ENCODE measurements around the gene CACNA1F. TPM values are rescaled to one million over a fixed set of nuclear protein-coding genes. Genes with fewer than 3 reads are reported as not detected.

CACNA1F gene
- polyA plus RNA-seq, 4 donors: 0.11 to 0.33 (median 0.22) TPM

DNA sequence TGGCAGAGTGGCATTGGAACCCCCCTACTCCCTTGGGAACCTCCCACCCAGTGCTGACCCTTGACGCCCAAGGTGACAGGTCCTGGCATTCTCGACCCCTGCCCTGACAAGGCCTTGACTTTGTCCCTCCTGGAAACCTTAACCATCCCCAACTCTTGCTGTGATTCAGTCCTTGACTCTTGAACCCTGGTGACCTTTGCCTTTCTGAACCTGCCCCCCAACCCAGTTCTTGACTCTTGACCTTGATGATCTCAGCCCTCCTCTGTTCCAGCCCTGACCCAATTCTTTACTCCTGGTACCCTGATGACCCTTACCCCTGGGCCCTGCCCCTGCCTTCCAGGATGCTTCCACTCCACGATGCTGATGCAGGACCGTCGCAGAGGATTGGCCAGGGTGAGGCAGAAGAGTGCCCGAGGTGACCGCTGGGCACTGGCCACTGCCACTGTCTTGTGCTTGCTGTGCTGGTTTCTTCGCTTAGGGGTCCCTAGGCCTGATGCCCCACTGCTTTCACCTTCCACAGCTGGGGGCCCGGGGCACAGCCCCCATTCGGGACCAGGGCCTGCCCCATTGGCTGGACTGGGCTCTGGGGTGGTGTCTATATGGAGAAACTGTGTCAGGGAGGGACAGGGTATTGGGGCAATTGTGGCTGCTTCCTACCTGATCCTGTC, 1.7 kb downstream of the CACNA1F start:
- DNase-seq (ENCODE audit: low read depth in 4 of 4, low spot score in 2 of 4): no peak

DNA sequence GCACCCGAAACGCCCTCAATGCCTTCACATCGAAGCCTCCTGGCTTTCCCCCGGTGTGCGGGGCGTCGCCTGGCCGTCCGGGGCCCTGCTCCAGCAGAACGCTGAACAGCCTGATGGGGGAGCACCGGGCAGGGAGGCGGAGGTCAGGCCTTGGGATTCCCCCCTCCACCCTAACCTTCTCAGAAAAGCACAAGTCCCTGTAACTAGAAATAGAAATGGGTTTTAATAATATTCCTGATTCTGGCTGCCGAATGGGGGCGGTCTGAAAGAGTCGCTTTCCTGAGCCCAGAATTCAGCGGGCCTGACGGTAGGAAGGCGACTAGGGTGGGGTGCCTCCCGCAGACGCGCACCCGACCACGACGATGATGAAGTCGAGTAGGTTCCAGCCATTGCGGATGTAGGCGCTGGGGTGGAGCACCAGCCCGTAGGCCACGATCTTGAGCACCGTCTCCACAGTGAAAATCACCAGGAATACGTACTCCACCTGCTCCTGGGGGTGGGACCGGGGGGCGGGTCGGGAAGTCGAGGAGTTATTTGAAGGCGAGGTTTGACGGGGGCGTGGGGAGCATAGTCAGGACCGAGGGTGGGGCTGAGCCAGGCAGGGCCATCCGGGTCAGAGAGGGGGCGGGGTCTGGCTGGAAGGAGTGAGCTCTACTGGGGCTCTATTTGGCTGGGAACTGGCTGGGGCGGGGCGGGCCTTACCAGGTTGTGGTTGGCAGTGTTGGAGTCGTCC, 2.5 kb downstream of the CACNA1F start:
- no peak for DNase-seq (ENCODE audit: low read depth in 4 of 4, low spot score in 2 of 4)

DNA sequence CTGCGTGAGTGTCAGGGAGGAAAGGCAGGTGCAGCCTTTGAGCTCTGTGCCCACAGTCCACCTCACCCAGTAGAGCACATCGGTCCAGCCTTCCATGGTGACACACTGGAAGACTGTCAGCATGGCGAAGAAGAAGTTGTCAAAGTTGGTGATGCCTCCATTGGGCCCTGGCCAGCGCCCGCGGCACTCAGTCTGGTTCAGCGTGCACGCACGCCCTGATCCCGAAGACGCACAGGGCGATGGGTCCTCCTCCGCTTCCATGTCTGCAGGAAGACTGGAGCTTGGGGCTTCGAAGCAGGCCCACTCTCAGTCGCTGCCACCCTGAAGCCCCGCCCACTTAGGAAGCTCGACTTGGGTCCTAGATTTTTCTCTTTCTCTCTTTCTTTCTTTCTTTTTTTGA, 5.0 kb downstream of the CACNA1F start:
- no peak for DNase-seq (ENCODE audit: low read depth in 4 of 4, low spot score in 2 of 4)

DNA sequence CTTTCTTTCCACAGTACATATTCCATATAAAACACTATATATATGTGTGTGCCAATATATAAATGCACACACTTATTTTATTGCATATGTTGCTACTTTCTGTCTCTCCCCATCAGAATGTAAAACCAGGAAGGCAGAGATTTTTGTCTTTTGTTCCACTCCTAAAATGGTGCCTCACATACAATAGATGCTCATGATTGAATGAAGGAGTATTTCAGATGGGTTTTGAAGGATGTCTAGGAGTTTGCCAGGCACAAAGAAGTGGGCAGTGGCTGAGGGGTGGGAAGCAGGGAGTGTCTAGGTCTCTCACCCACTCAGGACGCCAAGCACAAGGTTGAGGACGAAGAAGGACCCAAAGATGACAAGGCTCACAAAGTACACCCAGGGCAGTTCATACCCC, 5.4 kb downstream of the CACNA1F start:
- no peak for DNase-seq (ENCODE audit: low read depth in 4 of 4, low spot score in 2 of 4)

DNA sequence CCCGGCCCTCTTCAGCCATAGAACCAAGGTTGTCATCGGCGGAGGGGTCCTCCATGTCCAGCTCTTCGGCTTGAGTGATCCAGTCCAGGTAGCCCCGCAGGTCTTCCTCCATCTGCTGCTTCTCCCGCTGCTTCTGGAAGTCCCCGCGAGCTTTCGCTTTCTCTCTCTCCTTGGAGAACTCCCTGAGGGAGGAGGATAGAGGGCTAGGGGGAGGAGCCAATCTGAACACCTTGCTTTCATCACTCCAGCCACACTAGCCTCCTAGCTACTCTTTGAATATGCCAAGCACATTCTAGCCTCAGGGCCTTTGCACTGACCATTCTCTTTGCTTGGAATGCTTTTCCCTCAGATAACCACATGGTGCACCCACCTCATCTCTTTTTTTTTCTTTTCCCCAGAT, 6.2 kb downstream of the CACNA1F start:
- no peak for DNase-seq (ENCODE audit: low read depth in 4 of 4, low spot score in 2 of 4)

DNA sequence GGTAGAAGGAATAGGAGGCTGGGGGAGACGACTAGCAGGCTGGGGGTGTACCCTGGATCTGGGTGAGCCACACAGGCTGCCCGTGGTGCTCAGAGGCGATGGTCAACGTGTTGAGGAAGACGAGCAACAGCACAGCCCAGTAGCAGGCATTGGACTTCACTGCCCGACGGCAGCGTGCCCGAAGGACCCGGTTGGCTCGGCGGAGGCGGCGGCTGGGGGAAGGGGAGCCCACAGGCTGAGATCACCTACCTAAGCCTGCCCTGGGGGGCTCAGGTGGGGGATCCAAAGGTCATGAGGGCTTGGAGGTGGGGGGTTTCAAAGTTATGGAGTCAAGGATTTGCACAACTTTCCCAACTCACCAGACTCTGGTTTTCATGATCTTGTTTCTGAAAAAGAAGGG, 7.3 kb downstream of the CACNA1F start:
- no peak for DNase-seq (ENCODE audit: low read depth in 4 of 4, low spot score in 2 of 4)

DNA sequence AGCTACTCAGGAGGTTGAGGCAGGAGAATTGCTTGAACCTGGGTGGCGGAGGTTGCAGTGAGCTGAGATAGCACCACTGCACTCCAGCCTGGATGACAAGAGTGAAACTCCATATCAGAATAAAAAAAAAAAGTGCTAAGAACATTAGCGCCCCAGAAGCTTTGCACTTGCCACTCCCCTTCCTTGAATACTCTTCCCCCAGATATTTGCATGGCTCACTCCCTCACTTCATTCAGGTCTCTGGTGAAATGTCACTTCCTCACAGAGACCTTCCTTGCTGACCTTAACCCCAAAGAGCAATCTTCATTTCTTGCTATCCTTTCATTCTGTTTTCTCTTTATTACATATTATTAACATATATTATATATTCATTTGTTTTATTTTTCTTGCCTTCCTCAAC, 11.3 kb downstream of the CACNA1F start:
- no peak for DNase-seq (ENCODE audit: low read depth in 4 of 4, low spot score in 2 of 4)

DNA sequence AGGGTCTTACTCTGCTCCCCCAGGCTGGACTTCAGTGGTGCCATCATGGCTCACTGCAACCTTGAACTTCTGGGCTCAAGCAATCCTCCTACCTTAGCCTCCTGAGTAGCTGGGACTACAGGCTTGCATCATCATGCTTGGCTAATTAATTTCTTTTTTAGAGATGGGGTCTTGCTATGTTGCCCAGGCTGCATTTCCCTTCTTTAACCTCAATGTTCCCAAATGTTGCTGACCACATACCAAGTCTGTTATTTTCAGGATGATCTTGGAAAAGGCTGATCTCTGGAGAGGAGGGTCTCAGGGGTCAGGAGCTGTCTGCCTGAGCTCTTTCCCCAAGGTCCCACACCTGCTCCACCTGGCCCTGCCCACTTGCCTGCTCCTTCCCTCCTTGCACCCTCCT, 13.0 kb downstream of the CACNA1F start:
- no peak for DNase-seq (ENCODE audit: low read depth in 4 of 4, low spot score in 2 of 4)

DNA sequence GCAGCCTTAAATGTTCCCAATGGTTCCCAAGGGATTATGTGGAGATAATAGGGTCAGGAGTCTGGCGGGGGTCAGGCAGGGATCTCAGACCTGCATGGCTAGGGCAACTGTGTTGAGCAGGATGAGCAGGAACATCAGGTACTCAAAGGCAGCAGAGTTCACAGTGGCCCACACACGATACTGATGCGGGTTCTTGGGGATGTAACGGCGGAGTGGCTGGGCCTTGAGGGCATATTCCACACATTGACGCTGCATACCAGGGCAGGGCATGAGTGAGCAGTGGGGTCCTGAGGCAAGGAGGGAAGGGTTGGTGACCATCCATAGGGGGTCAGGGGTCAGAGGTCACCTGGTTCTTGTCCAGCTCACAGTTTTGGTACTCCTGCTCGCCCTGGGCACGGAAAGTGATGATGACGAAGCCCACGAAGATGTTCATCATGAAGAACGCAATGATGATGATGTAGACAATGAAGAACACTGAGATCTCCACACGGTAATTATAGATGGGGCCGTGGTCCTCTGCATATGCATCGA, 18.1 kb downstream of the CACNA1F start:
- DNase-seq (ENCODE audit: low read depth in 4 of 4, low spot score in 2 of 4): no peak

DNA sequence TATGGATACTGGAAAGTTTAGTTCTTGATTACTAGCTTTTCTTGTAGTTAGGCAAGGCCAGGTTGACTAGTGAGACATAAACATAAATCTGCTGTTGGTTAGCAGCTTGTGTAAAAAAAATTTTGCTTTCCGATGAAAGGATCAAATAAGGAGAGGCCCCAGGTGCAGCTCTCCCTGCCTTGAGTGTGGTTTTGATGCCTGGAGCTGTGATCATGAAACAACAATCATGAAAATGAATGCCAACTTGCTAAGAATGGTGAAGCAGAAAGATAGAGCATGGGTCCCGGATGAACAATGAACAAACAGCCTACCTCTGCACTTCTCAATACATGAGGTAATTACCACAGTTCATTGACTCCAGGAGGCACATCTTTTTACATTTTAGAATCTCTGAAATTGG, 18.7 kb downstream of the CACNA1F start:
- DNase-seq (ENCODE audit: low read depth in 4 of 4, low spot score in 2 of 4): no peak

DNA sequence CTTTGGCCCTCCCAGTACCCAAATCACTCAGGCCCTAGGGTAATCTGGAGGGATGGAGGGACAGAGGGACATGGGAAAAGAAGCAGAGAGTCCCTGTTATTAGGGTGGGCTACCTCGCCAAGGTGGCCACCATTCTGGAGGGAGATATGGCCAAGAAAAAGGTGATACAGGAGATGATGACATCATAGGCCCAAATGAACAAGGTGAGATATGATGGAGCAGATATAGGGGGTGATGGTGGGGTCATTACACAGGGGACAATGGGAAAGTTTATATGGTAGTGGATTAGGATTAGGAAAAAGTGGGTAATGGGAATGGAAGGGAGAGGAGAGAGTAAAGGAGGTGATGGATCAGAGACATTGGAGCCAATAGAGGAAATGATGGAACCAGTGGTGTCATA, 20.3 kb downstream of the CACNA1F start:
- no peak for DNase-seq (ENCODE audit: low read depth in 4 of 4, low spot score in 2 of 4)

DNA sequence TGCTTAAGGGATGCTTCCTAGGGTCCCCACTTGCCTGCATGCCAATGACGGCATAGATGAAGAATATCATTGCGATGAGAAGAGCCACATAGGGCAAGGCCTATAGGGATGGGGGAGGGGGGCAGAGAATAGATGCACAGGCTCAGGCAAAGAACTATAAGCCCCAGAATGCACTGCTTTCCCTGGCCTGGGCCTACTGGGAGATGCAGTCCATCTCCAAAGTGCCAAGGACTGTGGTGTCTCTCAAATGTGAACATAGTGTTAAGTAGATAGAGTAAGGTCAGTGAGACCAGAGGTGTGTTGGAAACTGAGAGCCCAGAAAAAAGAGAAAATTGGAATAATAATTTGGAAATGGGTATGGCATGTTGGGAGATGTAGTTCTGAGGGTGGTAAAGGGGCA, 20.9 kb downstream of the CACNA1F start:
- DNase-seq (ENCODE audit: low read depth in 4 of 4, low spot score in 2 of 4): no peak

DNA sequence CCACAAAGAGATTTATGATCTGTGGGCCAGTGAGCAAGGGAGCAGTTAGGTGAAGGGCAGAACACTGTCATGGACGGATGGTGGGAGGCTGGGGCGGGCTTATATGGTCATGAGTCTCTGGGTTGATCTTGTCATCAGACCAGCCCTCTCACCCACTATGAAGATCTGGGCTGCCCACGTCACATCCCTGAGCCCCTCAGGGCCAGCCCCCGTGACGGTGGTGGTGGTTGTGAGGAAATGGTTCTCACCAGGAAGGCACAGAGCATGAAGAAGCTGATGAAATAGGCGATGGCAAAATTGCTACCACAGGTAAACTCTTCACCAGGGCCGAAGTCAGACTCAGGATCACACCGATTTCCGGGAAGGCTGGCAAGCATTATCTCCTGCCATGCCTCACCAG, 22.1 kb downstream of the CACNA1F start:
- no peak for DNase-seq (ENCODE audit: low read depth in 4 of 4, low spot score in 2 of 4)

DNA sequence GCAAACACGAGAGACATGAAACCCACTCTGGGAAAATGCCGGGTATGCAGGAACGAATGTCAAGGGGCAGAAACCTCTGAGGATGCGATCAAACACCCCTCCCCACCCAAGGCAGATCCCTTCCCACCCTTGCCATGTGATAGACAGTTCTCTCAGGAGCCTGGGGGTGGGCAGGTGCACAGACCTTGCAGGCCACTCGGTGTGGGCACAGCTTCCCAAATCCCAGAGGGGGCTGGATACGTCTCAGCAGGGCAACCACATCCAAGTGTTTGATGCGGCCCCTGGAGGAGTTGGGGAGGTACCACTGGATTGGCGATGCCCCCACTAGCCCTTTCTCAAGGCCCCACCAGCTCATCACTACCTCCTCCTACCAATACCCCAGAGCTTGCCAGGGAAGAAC, 22.7 kb downstream of the CACNA1F start:
- DNase-seq (ENCODE audit: low read depth in 4 of 4, low spot score in 2 of 4): no peak

DNA sequence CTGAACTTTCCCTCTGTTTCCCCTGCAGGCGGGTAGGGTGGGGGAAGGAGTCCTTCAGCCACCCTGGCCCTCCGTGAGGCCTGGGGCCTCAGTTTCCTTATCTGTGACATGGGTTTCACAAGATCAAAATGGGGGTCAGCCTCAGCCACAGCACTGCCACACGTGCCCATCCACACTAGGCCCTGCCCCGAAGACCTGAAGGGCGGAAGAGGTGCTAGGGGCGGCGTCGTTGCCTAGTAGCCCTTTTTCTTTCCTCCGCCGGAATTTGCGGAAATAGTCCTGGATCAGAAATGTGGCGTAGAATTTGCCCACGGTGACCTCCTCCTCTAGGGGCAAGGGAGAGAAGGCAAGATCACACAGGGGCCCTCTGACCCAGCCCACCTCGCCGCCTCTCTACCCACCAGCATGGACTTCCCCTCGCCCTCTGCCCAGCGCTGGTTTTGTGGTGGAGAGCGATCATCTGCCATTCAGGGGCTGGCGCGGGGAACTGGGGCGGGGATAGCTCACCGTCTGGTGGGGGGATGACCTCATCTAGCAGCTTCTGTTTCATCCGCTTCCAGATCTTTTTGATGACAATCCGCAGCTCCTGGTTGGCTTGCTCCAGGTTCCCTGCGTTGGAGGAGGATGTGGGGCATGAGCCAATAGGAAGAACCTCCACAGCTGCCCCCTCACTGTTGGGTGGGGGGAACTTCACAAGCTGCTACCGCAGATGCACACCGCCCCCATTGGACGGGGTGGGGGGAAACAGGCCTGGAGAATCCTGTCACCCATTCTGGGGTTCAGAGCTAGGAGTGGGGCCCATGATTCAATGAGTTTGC, 23.5 kb downstream of the CACNA1F start:
- DNase-seq (ENCODE audit: low read depth in 4 of 4, low spot score in 2 of 4): no peak

DNA sequence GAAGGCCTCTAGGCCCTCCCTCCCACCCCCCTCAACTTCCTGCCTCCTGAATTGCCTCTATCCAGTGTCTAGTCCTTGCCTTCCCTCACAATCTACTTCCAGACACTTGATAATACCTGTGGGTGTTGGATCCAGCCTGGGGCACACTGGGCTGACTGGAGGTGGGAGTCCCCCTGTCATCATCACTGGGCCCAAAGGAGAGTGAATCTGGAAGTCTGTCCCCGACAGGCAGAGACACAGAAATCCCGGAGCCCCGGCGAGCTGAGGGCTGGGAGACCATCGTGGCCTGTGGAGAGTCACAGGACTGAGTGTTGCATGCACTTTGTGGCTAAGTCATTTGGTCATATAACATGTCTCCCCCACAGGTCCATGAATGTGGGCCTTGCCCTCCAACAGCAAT, 24.7 kb downstream of the CACNA1F start:
- DNase-seq (ENCODE audit: low read depth in 4 of 4, low spot score in 2 of 4): no peak

DNA sequence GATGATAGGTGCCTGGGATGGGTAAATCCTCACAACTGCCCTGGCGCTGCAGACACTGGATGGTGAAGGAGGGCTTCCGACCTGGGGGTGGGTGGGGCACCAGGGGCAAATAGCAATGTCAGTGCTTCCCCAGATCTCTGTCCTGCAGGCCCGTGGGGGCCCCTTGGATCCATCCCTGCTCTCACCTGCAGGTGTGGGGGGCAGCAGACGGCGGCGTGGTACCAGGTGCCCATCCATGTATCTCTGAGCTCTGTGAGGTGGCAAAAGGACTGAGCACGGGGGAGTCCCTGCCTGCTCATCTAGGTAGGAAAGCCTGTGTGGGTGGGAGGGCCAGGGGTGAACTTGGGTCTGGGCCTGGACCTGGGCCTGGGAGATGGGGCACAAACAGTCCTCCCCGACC, 26.6 kb downstream of the CACNA1F start:
- DNase-seq (ENCODE audit: low read depth in 4 of 4, low spot score in 2 of 4): no peak

DNA sequence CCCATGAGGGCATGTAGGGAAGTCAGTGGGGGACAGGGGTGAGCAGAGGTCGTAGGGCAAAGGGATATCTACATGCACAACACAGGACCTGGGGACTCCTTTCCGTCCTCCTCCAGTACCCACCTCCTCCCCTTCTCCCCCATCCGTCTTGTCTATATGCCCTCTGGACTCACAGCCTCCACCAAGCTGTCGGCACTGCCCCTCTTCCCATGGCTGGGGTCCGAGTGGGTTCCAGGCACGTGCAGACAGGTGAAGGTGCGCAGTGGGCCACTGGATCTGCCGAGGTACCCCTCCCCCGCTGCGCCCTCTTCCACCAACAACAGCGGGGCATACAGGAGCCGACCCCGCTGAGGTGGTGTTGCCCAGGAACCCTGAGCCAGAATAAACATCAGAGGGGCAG, 27.7 kb downstream of the CACNA1F start:
- no peak for DNase-seq (ENCODE audit: low read depth in 4 of 4, low spot score in 2 of 4)

DNA sequence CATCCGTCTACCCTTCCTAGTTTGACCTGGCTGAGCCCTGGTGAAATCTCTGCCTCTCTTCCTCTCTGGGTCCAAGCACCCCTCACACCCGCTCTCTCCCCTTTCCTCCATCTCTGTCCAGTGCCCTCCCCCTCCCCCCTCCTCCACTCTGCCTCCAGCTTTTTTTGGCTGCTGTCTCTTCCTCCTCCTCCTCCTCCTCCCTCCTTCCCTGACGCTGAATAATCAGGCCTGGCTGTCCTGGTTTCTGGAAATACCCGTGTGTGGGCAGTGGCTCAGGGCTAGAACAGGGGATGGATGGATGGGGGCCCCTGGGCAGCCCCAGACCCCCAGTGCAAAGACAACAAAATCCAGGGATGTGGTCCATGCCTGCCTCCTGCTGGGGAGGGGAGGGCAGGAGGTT, 28.4 kb downstream of the CACNA1F start:
- DNase-seq (ENCODE audit: low read depth in 4 of 4, low spot score in 2 of 4): no peak

DNA sequence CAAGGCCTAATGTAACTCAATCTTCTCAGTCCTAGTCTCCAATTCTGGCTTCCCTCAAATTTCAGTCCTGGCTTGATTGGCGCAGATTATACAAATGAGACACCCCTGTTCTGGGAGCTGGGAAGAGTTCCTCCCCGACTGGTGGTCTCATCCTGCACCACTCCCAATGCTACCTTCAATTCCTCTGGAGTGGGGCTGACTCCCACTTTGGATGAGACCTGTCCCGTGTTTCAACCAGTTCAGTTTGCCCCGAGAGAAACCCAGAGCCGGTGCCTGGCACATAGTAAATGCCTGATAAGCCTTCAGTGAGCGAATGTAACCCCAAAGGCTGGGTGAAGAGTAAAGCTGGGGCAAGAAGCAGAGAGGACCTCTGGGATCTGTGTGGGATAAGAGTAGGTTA, 29.1 kb downstream of the CACNA1F start:
- no peak for DNase-seq (ENCODE audit: low read depth in 4 of 4, low spot score in 2 of 4)

DNA sequence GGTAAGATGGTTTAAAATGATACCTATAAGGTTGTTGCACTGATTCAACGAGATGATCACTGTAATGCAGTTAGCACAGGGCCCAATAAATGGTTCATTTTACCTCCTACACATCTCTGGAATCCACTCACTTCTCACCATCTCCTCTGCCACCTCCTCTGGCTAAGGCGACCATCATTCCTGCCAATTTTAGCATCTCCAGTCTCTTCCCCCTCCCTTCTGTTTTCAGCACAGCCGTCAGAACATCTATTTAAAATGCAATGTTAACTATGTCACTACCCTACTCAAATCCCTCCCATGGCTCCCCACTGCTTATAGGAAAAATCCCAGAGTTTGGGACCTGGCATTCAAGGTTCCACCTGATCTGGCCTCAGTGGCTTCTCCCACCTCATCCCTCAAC, 29.6 kb downstream of the CACNA1F start:
- no peak for DNase-seq (ENCODE audit: low read depth in 4 of 4, low spot score in 2 of 4)

DNA sequence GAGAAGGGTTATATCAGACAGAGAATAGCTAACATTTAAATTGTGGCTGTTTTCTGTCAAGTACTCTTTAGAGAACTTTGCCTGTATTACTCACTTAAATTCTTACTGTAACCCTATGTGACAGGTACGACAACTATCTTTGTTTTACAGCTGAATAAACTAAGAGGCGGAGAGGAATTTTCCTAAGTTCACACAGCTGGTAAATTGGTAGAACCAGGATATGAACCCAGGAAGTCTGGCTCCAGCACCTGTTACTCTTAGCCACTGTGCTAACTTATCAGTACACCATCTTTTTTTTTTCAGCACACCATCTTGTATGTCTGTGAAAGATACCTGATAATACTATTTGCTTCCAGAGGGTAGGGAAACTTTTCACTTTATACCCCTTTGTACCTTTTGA, 31.1 kb downstream of the CACNA1F start:
- DNase-seq (ENCODE audit: low read depth in 4 of 4, low spot score in 2 of 4): no peak

Data from left renal cortex interstitium (tissue), 4 donors.